Large intestine (tissue), 3 donors: ENCODE data around the gene ATP5MC2. TPM values are rescaled to one million over a fixed set of nuclear protein-coding genes. Genes with fewer than 3 reads are reported as not detected.

ENCODE experiments used
- DNase-seq, 2 donors: peaks; one replicate each; pipeline versions ENCODE4 v3.0.0 to v3.0.0-alpha.2; 2013
- H3K27ac ChIP-seq: one replicate; pipeline ENCODE4 v1.5.1; 2013; ENCODE audit warnings: low read length
- H3K27me3 ChIP-seq: 2 replicates; pipeline ENCODE4 v1.6.1; 2013; ENCODE audit warnings: low read length; ENCODE audit not compliant: control insufficient read depth, insufficient read depth
- H3K36me3 ChIP-seq: 2 replicates; pipeline ENCODE4 v1.6.1; 2013; ENCODE audit warnings: low read length; ENCODE audit not compliant: control insufficient read depth, insufficient read depth
- H3K4me1 ChIP-seq: one replicate; pipeline ENCODE4 v1.6.1; 2013; ENCODE audit warnings: low read length; ENCODE audit not compliant: control insufficient read depth, insufficient read depth
- H3K4me3 ChIP-seq: one replicate; pipeline ENCODE4 v1.5.1; 2013; ENCODE audit warnings: low read length
- H3K9me3 ChIP-seq: one replicate; pipeline ENCODE4 v1.6.1; 2013; ENCODE audit warnings: mild to moderate bottlenecking, low read depth, low read length, moderate library complexity; ENCODE audit not compliant: control insufficient read depth
- WGBS: methylation state at CpG from one replicate; pipeline ENCODE4 v1.1.5; 2013; ENCODE audit warnings: low lambda C conversion rate; ENCODE audit not compliant: insufficient coverage; 5-methylcytosine and 5-hydroxymethylcytosine counted together
- polyA plus RNA-seq: library from polyadenylated mRNA; unstranded; fragments of 120-200 nt; gene quantifications from one replicate; pipeline ENCODE4 v1.2.1, GENCODE V29; 2013

Gene ATP5MC2
- polyA plus RNA-seq, 1 donor: 588 TPM

GRCh38 chr12:53618275-53618674 is 57.6 kb downstream of the ATP5MC2 start:
- Histone ChIP-seq H3K36me3 (peaks cover 3% of the 10 kb centered on the region), H3K27me3 (no peaks in the 10 kb centered on the region), H3K4me1 (no peaks in the 10 kb centered on the region), H3K4me3 (no peak overlapping the region), H3K9me3 (no peaks in the 10 kb centered on the region), H3K27ac (no peak overlapping the region)
- WGBS: 78% methylated on average over 2 of the region's 3 CpGs
- DNase-seq: no peak

DNA sequence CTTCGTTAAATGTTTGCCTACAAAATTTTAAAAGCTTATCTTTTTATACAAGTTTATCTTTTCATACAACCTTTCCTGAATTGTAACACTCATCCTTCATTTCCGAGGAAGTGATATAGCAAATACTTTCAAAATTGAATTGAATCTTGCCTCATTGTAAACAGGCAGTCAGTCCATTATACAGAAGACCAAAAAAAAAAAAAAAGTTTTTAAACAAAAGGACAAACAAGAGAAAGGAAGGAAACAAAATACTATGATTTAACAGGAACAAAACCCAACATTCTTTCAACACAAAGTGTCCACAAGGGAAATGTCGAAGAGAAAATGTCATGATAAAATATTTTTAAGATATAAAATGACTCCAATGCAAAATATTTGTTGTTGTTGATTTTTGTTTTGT is 58.2 kb downstream of the ATP5MC2 start:
- Histone ChIP-seq H3K27ac (no peak overlapping the region), H3K9me3 (no peaks in the 10 kb centered on the region), H3K27me3 (no peaks in the 10 kb centered on the region), H3K36me3 (peaks cover 3% of the 10 kb centered on the region), H3K4me3 (no peak overlapping the region), H3K4me1 (no peaks in the 10 kb centered on the region)
- no peak for DNase-seq
- 71% methylated on average over 2 of the region's 3 CpGs for WGBS

DNA sequence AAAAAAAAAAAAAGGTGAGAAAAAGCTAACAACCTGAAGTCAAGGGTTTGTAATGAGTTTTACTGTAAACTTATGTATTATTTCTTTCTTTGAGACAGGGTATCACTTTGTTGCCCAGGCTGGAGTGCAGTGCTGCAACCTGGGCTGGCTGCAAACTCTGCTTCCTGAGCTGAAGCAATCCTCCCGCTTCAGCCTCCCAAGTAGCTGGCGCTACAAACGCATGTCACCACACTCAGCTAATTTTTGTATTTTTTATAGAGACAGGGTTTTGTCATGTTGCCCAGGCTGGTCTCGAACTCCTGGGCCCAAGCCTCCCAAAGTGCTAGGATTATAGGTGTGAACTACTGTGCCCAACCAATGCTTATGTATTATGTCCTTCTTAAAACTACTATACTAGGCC is 58.9 kb downstream of the ATP5MC2 start:
- WGBS: no CpG with 5 or more reads among the region's 4 CpGs
- DNase-seq: no peak
- H3K27me3 ChIP-seq: no peaks in the 10 kb centered on the region
- no peaks in the 10 kb centered on the region for H3K9me3 ChIP-seq
- H3K27ac ChIP-seq: no peak overlapping the region
- no peak overlapping the region for H3K4me3 ChIP-seq
- H3K36me3 ChIP-seq: peaks cover 3% of the 10 kb centered on the region
- H3K4me1 ChIP-seq: no peaks in the 10 kb centered on the region

Other genes starting within 250 kb of the ATP5MC2 start
- gene PRR13, start 234.3 kb downstream of the ATP5MC2 start, polyA plus RNA-seq: 409 TPM
- gene PCBP2, start 224.0 kb downstream of the ATP5MC2 start, polyA plus RNA-seq: 765 TPM
- gene MAP3K12, start 176.6 kb downstream of the ATP5MC2 start, polyA plus RNA-seq: 13.7 TPM
- 34.0 TPM for gene TARBP2, start 174.8 kb downstream of the ATP5MC2 start, polyA plus RNA-seq
- gene NPFF, start 168.6 kb downstream of the ATP5MC2 start, polyA plus RNA-seq: not detected
- gene ATF7, start 49.7 kb downstream of the ATP5MC2 start, polyA plus RNA-seq: 32.4 TPM
- 91.5 TPM for gene CALCOCO1, start 51.4 kb upstream of the ATP5MC2 start, polyA plus RNA-seq
- not detected for gene CISTR, start 75.9 kb upstream of the ATP5MC2 start, polyA plus RNA-seq